Measurements from ENCODE around the gene SPATA24.
"Not testable (repeated sequence)": the region's sequence is repeated elsewhere in the genome, so short reads cannot be mapped to it uniquely, and the experiment has no call there.

SPATA24 gene

GRCh38 chr5:139392678-139393496, 11.0 kb downstream of the SPATA24 start:
- Mint-ChIP-seq H3K9me3 (no peaks in the 10 kb centered on the region), H3K36me3 (no peaks in the 10 kb centered on the region), H3K27ac (peak overlapping the region; percentile 98), H3K4me3 (peak overlapping the region; percentile 96), H3K27me3 (no peaks in the 10 kb centered on the region), H3K4me1 (peaks cover 71% of the 10 kb centered on the region)
- peak; percentile 74 for ATAC-seq

GRCh38 chr5:139392324-139392677, 11.6 kb downstream of the SPATA24 start:
- no peaks in the 10 kb centered on the region for H3K9me3 Mint-ChIP-seq
- ATAC-seq, result no peak
- H3K4me3 Mint-ChIP-seq, result peak overlapping the region; percentile 97
- H3K27ac Mint-ChIP-seq, result peak overlapping the region; percentile 98
- no peaks in the 10 kb centered on the region for H3K36me3 Mint-ChIP-seq
- H3K27me3 Mint-ChIP-seq, result no peaks in the 10 kb centered on the region
- H3K4me1 Mint-ChIP-seq, result peaks cover 77% of the 10 kb centered on the region

GRCh38 chr5:139391570-139392323, 12.1 kb downstream of the SPATA24 start:
- Mint-ChIP-seq H3K9me3 (no peaks in the 10 kb centered on the region), H3K27me3 (no peaks in the 10 kb centered on the region), H3K4me1 (peaks cover 83% of the 10 kb centered on the region), H3K4me3 (peak overlapping the region; percentile 97), H3K27ac (peak overlapping the region; percentile 98), H3K36me3 (no peaks in the 10 kb centered on the region)
- peak; percentile 1 for ATAC-seq

GRCh38 chr5:139390639-139391569, 13.0 kb downstream of the SPATA24 start:
- no peaks in the 10 kb centered on the region for H3K36me3 Mint-ChIP-seq
- H3K4me1 Mint-ChIP-seq, result peaks cover 84% of the 10 kb centered on the region
- peak overlapping the region; percentile 98 for H3K27ac Mint-ChIP-seq
- H3K4me3 Mint-ChIP-seq, result peak overlapping the region; percentile 97
- no peaks in the 10 kb centered on the region for H3K27me3 Mint-ChIP-seq
- no peaks in the 10 kb centered on the region for H3K9me3 Mint-ChIP-seq
- ATAC-seq, result no peak

GRCh38 chr5:139389701-139390638, 13.9 kb downstream of the SPATA24 start, which contains the start of gene MZB1:
Gene MZB1 (minus strand): TSS chr5:139389913. CDS start chr5:139389856, 57 bp downstream.
- Mint-ChIP-seq H3K36me3 (no peaks in the 10 kb centered on the region), H3K27me3 (no peaks in the 10 kb centered on the region), H3K9me3 (no peaks in the 10 kb centered on the region), H3K4me3 (peak within 1 kb of the TSS; percentile 89), H3K4me1 (peaks cover 84% of the 10 kb centered on the region), H3K27ac (peak within 1 kb of the TSS; percentile 98)
- peak; percentile 84 for ATAC-seq

GRCh38 chr5:139388198-139388821, 15.6 kb downstream of the SPATA24 start:
- H3K9me3 Mint-ChIP-seq, result no peaks in the 10 kb centered on the region
- H3K36me3 Mint-ChIP-seq, result no peaks in the 10 kb centered on the region
- ATAC-seq, result peak; percentile 9
- peak overlapping the region; percentile 98 for H3K27ac Mint-ChIP-seq
- H3K27me3 Mint-ChIP-seq, result no peaks in the 10 kb centered on the region
- H3K4me1 Mint-ChIP-seq, result peaks cover 96% of the 10 kb centered on the region
- H3K4me3 Mint-ChIP-seq, result peak overlapping the region; percentile 89

GRCh38 chr5:139387611-139388197, 16.2 kb downstream of the SPATA24 start:
- no peaks in the 10 kb centered on the region for H3K27me3 Mint-ChIP-seq
- ATAC-seq, result no peak
- peak overlapping the region; percentile 89 for H3K4me3 Mint-ChIP-seq
- no peaks in the 10 kb centered on the region for H3K9me3 Mint-ChIP-seq
- H3K4me1 Mint-ChIP-seq, result peaks cover 93% of the 10 kb centered on the region
- peak overlapping the region; percentile 98 for H3K27ac Mint-ChIP-seq
- H3K36me3 Mint-ChIP-seq, result no peaks in the 10 kb centered on the region

GRCh38 chr5:139386956-139387355, 16.9 kb downstream of the SPATA24 start:
- peak overlapping the region; percentile 98 for H3K27ac Mint-ChIP-seq
- ATAC-seq, H3K27me3 Mint-ChIP-seq, H3K9me3 Mint-ChIP-seq, H3K4me3 Mint-ChIP-seq, H3K36me3 Mint-ChIP-seq: not testable (repeated sequence)
- peaks cover 96% of the 10 kb centered on the region for H3K4me1 Mint-ChIP-seq

GRCh38 chr5:139386050-139386438, 17.8 kb downstream of the SPATA24 start:
- Mint-ChIP-seq H3K9me3 (no peaks in the 10 kb centered on the region), H3K4me1 (peaks cover 89% of the 10 kb centered on the region), H3K27ac (peak overlapping the region; percentile 78), H3K36me3 (no peaks in the 10 kb centered on the region), H3K4me3 (no peak overlapping the region), H3K27me3 (no peaks in the 10 kb centered on the region)
- ATAC-seq, result no peak

GRCh38 chr5:139385061-139386049, 18.5 kb downstream of the SPATA24 start:
- peaks cover 82% of the 10 kb centered on the region for H3K4me1 Mint-ChIP-seq
- ATAC-seq, result no peak
- H3K36me3 Mint-ChIP-seq, result no peaks in the 10 kb centered on the region
- H3K27ac Mint-ChIP-seq, result peak overlapping the region; percentile 78
- H3K9me3 Mint-ChIP-seq, result no peaks in the 10 kb centered on the region
- H3K4me3 Mint-ChIP-seq, result peak overlapping the region; percentile 53
- no peaks in the 10 kb centered on the region for H3K27me3 Mint-ChIP-seq

- no peak for ATAC-seq
- Mint-ChIP-seq H3K27me3 (no peaks in the 10 kb centered on the region), H3K36me3 (no peaks in the 10 kb centered on the region), H3K4me1 (peaks cover 80% of the 10 kb centered on the region), H3K27ac (peak overlapping the region; percentile 78), H3K4me3 (peak overlapping the region; percentile 53), H3K9me3 (no peaks in the 10 kb centered on the region)
These were observed 19.3 kb downstream of the SPATA24 start for GRCh38 chr5:139384591-139385051.

GRCh38 chr5:139383993-139384590, 19.8 kb downstream of the SPATA24 start:
- H3K4me3 Mint-ChIP-seq, result no peak overlapping the region
- H3K9me3 Mint-ChIP-seq, result no peaks in the 10 kb centered on the region
- no peaks in the 10 kb centered on the region for H3K27me3 Mint-ChIP-seq
- peaks cover 80% of the 10 kb centered on the region for H3K4me1 Mint-ChIP-seq
- no peaks in the 10 kb centered on the region for H3K36me3 Mint-ChIP-seq
- no peak for ATAC-seq
- H3K27ac Mint-ChIP-seq, result peak overlapping the region; percentile 78
